MCF 10A (cell line): ENCODE measurements around the gene IRF2. TPM values are rescaled to one million over a fixed set of nuclear protein-coding genes. Genes with fewer than 3 reads are reported as not detected.
"Not testable (repeated sequence)": the region's sequence is repeated elsewhere in the genome, so short reads cannot be mapped to it uniquely, and the experiment has no call there.

Source experiments
- BruUV-seq: library from RNA; stranded (reverse); fragments of 400-500 nt; replicated peaks from 2 replicates; lab custom pipeline; 2021; lab: Mats Ljungman, UMichigan
- CTCF ChIA-PET: fragments of 300-600 bp; sonication (Branson Sonifier 250); formaldehyde crosslinking; extraction: SDS; loops from one replicate; lab custom pipeline; 2021; ENCODE audit warnings: antibody characterized with exemption, inconsistent platforms; lab: Yijun Ruan, JAX
- POLR2A ChIA-PET: fragments of 300-600, 350-650 bp; sonication (Branson Sonifier 250); formaldehyde crosslinking; extraction: SDS; loops from one replicate; lab custom pipeline; 2020; ENCODE audit warnings: antibody characterized with exemption, inconsistent platforms; lab: Yijun Ruan, JAX
- DNase-seq: peaks from one replicate; pipeline ENCODE4 v3.0.0-alpha.2; 2018; ENCODE audit not compliant: unreplicated experiment
- H3K27ac Mint-ChIP-seq: one replicate; pipeline ENCODE4 v1.8.0; 2022; ENCODE audit warnings: mild to moderate bottlenecking, low read depth, mixed read lengths; ENCODE audit not compliant: unreplicated experiment
- H3K27me3 Mint-ChIP-seq: one replicate; pipeline ENCODE4 v1.8.0; 2022; ENCODE audit warnings: mixed read lengths; ENCODE audit not compliant: insufficient read depth, unreplicated experiment
- H3K36me3 Mint-ChIP-seq: one replicate; pipeline ENCODE4 v1.8.0; 2022; ENCODE audit warnings: mild to moderate bottlenecking, moderate library complexity, mixed read lengths; ENCODE audit not compliant: insufficient read depth, unreplicated experiment
- H3K4me1 Mint-ChIP-seq: one replicate; pipeline ENCODE4 v1.8.0; 2022; ENCODE audit warnings: mixed read lengths; ENCODE audit not compliant: insufficient read depth, unreplicated experiment
- H3K4me3 Mint-ChIP-seq: one replicate; pipeline ENCODE4 v1.8.0; 2022; ENCODE audit warnings: mild to moderate bottlenecking, moderate library complexity, mixed read lengths; ENCODE audit not compliant: unreplicated experiment
- H3K9me3 Mint-ChIP-seq: one replicate; pipeline ENCODE4 v1.8.0; 2022; ENCODE audit warnings: mixed read lengths; ENCODE audit not compliant: unreplicated experiment
- CTCF ChIP-seq: fragments of 200-600 bp; IDR thresholded peaks from one replicate; pipeline ENCODE4 v1.8.0; 2022; ENCODE audit warnings: antibody characterized with exemption, mild to moderate bottlenecking; ENCODE audit not compliant: unreplicated experiment
- intact Hi-C: fragments of 100-400 bp; cut with micrococcal nuclease; formaldehyde crosslinking; loops from 2 replicates; pipeline ENCODE4 v1.14.1; 2022
- total RNA-seq: library from RNA; stranded (reverse); gene quantifications from 2 replicates; pipeline ENCODE4 v1.2.3, GENCODE V29; 2022

The IRF2 gene
- total RNA-seq, 1 experiment from 2014 or later: 20.8 TPM

GRCh38 chr4:184344899-184345572 lies 129.3 kb downstream of the IRF2 start:
- TF ChIP-seq CTCF: no peak
- peaks cover 14% of the 10 kb centered on the region for H3K4me1 Mint-ChIP-seq
- no peak overlapping the region for H3K4me3 Mint-ChIP-seq
- POLR2A ChIA-PET: interaction anchor here (0.9 to 1.9 kb wide), 4 partner anchors 17 to 80 kb away, joined by 3 to 9 read pairs (median 3); no protein-coding TSS in a partner anchor
- BruUV-seq: no TSS peak
- no peaks in the 10 kb centered on the region for H3K9me3 Mint-ChIP-seq
- no peak overlapping the region for H3K27ac Mint-ChIP-seq
- no peak for DNase-seq
- no peaks in the 10 kb centered on the region for H3K27me3 Mint-ChIP-seq
- H3K36me3 Mint-ChIP-seq: no peaks in the 10 kb centered on the region
- CTCF ChIA-PET: no interaction called here
- intact Hi-C loops: no loop called here

- Mint-ChIP-seq H3K36me3 (no peaks in the 10 kb centered on the region), H3K9me3 (no peaks in the 10 kb centered on the region), H3K4me1 (peaks cover 14% of the 10 kb centered on the region), H3K27me3 (no peaks in the 10 kb centered on the region), H3K4me3 (peak overlapping the region; percentile 73), H3K27ac (no peak overlapping the region)
- DNase-seq: no peak
- POLR2A ChIA-PET: interaction anchor here (0.9 to 1.9 kb wide), 3 partner anchors 39 to 80 kb away, joined by 3 to 9 read pairs (median 3); no protein-coding TSS in a partner anchor
- intact Hi-C loops: no loop called here
- no peak for TF ChIP-seq CTCF
- CTCF ChIA-PET: no interaction called here
- no TSS peak for BruUV-seq
Observed at GRCh38 chr4:184344435-184344834, 129.9 kb downstream of the IRF2 start.

GRCh38 chr4:184343502-184344177 lies 130.7 kb downstream of the IRF2 start:
- no TSS peak for BruUV-seq
- no peak overlapping the region for H3K27ac Mint-ChIP-seq
- no peaks in the 10 kb centered on the region for H3K27me3 Mint-ChIP-seq
- H3K36me3 Mint-ChIP-seq: no peaks in the 10 kb centered on the region
- H3K9me3 Mint-ChIP-seq: no peaks in the 10 kb centered on the region
- intact Hi-C loops: no loop called here
- CTCF ChIA-PET: interaction anchor here (0.7 to 1.0 kb wide), 2 partner anchors 56 to 1082 kb away, joined by 3 read pairs; no protein-coding TSS in a partner anchor
- peak; percentile 76 for DNase-seq
- H3K4me1 Mint-ChIP-seq: peaks cover 14% of the 10 kb centered on the region
- POLR2A ChIA-PET: interaction anchor here (1.0 to 1.9 kb wide), 4 partner anchors 13 to 56 kb away, joined by 3 to 9 read pairs (median 5); no protein-coding TSS in a partner anchor
- TF ChIP-seq CTCF: no peak
- peak overlapping the region; percentile 73 for H3K4me3 Mint-ChIP-seq

GRCh38 chr4:184342857-184343237 lies 131.5 kb downstream of the IRF2 start:
- H3K27me3 Mint-ChIP-seq, H3K9me3 Mint-ChIP-seq, intact Hi-C loops, H3K36me3 Mint-ChIP-seq, H3K27ac Mint-ChIP-seq, DNase-seq, BruUV-seq: not testable (repeated sequence)
- Mint-ChIP-seq H3K4me1 (peaks cover 14% of the 10 kb centered on the region), H3K4me3 (peak overlapping the region; percentile 73)
- CTCF ChIA-PET: interaction anchor here (0.6 to 1.0 kb wide), 3 partner anchors 55 to 1081 kb away, joined by 3 read pairs; no protein-coding TSS in a partner anchor
- POLR2A ChIA-PET: interaction anchor here (0.6 to 1.2 kb wide), 4 partner anchors 12 to 138 kb away, joined by 3 to 6 read pairs (median 4); no protein-coding TSS in a partner anchor
